HT-29 (cell line): ENCODE results near the gene LCN10. TPM values are rescaled to one million over a fixed set of nuclear protein-coding genes. Genes with fewer than 3 reads are reported as not detected.

Experiments used
- DNase-seq: peaks from one replicate; pipeline ENCODE4 v3.0.0-alpha.2; 2015; ENCODE audit warnings: low spot score
- total RNA-seq: library from RNA; depleted of rRNA; stranded (reverse); fragments of >200 nt; shearing (Covaris generic); gene quantifications from 2 replicates; pipeline ENCODE4 v1.2.3, GENCODE V29; 2014

LCN10 gene
- total RNA-seq, 1 experiment from 2014 or later = not detected

DNA sequence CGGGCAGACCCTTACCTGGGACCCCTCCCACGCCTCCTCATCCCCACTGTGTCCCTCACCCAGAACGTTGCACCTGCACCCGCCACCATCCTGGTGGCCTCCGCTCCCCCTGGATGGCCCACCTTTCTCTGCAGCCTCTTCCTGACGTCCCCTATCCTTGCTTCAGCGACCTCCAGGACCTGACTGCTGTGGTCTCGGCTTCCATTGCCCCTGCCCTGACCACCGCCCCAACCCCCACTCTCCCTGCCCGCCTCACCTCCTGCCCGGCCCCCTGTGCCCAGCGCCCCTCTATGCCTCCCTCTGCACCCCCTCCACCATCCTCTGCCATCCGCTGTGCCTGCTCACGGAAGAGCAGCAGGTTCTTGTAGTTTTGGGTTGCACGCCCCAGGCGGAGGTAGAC lies 2.2 kb downstream of the LCN10 start:
- no peak for DNase-seq

DNA sequence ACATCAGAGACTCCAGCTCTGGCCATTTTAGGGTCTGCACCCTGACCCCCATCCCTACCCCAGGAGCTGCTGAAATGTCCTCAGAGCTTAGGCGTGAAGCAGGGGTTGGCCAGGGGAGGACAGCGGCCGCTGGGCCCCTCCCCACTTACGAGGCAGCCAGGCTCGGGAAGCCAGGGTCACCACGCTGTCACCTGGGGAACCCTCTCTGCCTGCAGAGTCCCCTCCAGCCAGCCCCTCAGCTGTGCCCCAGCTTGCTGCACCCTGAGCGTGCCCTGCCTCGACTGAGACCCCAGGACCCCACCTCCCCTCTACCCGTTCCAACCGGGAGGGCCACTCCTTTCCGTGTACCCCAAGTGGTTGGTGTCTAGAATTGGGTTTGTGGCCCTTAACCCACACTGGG lies 2.7 kb downstream of the LCN10 start:
- no peak for DNase-seq

DNA sequence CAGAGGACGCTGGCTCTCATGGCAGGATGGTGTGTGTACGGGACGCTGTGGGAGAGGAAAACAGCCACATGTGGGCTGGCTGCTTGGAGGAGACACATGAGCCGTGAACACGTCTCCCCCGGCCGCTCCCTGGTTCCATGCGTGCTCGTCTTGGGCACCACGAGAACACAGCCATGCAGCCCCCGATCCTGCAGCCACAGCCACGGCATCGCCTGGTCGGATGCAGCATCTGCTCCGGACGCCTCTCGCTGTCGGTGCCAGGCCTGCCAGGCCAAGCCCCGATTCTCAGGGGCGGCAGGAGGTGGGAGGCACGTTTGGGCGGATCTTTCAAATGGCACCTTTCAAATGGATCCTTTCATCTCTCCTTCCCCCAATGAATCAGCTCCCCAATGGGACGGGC lies 3.2 kb downstream of the LCN10 start:
- DNase-seq = no peak

DNA sequence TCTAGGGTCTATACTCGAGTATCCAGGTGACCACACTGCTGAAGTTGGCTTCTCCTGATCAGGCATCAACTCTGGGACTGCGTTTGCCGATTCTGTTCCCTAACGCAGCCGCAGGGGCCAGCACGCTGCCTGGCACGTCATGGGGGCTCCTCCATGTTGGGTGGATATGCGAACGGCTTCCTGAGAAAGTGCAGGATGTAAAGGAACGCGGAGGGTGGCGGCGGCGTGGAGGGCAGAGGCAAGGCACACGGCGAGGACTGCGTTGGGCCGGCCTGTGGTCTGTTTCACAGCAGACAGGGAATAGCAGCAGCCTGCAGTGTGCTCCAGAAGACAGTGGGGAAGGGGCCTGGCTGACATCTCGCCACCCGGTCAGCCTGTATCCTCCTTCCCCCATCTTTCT lies 3.8 kb downstream of the LCN10 start:
- DNase-seq = no peak

DNA sequence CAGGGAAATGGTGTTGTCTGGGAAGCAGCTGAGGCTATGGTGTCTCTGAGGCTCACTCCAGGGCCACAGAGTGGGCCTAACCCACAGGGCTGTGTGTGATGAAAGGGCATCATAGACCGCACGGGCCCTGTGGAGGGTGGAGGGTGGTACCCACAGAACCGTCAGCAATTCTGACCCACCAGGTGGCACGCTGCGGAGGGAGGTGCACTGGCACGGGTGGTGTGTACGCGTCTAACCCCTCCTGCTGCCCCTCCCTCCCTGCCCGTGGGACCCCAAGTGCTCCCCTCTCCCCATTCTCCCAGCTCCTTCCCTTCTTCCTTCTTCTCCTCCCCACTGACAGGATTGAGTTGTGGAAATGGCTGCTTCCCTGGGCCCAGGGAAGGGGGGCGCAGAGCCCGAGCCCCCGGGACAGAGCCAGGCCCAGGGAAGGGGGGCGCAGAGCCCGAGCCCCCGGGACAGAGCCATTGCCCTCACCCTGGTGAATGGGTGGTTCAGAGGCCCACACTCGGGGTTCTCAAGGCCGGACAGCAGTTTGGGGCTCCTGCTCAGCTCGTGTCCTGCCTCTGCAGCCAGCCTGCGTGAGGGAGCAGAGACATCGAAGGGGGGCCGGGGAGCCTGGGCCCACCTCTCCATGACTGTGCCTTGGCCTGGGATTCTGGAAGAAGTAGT lies 6.8 kb downstream of the LCN10 start:
- no peak for DNase-seq

DNA sequence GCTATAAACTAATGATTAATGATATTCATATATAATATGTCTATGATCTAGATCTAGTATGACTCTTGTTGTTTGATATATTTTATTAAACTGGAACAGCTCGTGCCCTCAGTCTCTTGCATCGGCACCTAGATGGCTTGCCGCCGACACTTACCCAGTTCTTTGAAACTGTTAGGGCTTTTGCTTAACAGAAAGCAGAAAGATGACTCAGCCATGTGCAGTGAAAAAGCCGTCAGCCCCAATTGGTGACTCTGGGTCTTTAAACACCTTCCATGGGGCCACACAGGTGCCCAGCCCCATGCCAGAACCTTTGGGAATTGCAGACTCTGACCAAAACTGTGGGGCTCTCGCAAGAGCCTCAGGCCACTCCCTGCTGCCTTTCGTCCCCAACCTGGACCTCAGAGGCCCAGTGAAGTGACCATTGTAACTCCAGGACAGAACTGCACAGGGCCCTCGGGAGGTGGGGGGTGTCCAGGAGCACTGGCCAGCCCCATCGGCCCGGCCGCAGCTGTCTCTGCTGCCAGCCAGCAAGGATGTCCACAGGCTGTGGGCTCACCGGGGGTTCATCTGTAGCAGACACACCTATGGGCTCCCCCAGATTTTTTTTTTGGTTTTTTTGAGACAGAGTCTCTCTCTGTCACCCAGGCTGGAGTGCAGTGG lies 7.8 kb downstream of the LCN10 start:
- no peak for DNase-seq

DNA sequence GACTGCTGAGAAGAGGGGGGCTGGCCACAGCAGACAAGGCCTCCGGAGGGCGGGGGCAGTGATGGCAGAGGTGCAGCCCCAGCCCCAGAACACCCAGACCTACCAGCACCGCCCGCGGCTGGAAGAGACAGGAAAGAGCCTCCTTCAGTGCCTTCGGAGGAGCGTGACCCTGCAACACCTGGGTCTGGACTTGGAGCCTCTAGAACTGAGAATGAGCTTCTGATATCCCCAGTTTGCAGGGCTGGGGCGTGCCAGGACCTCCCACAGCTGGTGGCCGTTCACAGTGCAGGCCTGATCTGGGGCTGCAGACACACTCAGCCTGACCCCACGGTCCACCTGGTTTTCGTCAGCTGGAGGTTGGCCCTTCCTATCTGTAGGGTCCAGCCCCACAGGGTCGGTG lies 9.1 kb downstream of the LCN10 start:
- DNase-seq = no peak

DNA sequence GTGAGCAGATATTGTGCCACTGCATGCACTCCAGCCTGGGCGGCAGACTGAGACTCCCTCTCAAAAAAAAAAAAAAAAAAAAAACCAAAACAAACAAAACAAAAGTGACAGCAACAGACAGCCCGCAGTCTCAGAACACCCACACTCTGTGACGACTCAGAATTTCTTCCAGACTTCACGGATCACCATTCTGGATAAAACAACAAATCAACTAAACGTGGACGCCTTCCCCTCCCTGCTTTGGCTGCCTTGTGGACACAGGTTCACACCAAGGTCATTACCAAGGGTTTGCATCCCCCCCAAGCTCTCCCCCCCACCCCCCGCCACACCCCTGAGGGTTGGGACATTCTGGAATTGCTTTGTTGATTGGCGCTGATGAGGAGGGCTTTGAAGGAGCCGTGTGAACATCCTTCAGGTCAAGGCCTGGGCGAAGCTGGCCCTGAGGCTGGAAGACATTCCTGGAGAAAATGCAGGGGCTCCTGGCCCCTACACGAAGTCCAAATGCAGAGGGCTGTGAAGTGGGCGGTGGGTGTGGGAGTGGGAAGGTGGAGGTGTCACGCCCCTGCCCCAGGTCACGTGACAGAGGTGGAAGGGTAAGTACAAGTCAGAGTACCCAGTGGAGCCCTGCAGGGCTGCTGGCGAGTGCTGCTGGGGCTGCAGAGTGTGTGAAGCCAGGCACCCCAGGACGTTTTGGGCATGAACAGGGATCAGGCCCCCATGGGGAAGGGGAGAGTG lies 10.1 kb downstream of the LCN10 start:
- no peak for DNase-seq

DNA sequence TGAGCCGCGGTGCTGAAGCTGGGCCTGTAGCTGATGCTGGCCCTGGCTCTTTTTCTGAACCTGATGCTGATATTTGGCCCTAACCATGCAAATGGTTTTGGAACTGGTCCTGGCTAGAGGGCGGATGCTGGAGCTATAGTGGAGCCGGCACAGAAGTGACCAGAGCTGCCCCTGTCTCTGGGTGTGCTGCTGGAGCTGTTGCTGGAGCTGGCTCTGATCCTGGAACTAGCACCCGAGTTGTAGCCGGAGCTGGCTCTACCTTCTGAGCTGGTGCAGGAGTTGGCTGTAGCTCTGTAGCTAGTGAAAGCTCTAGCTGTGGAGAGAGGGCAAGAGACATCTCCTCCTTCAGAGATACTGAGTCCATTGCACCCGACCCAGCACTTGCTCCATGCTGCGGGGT lies 12.8 kb downstream of the LCN10 start:
- DNase-seq = no peak

DNA sequence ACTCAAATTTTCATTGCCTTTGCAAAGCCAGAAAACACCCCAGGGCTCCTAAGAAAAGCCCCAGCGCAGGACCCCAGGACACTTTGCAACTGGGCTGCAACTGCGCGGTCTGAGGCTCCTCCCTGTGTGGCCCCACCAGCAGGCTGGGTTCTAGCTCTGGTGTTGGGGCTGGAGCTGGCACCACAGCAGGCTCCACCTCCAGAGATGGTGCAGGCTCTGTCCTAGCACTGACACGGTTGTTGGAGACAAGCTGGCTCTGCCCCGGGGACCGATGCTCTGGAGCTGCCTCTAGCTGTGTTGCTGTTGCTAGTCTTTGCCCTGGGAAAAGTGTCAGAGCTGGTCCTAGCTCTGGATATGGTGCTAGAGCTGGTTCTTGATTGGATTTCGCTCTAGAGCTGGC lies 13.6 kb downstream of the LCN10 start:
- DNase-seq = no peak

DNA sequence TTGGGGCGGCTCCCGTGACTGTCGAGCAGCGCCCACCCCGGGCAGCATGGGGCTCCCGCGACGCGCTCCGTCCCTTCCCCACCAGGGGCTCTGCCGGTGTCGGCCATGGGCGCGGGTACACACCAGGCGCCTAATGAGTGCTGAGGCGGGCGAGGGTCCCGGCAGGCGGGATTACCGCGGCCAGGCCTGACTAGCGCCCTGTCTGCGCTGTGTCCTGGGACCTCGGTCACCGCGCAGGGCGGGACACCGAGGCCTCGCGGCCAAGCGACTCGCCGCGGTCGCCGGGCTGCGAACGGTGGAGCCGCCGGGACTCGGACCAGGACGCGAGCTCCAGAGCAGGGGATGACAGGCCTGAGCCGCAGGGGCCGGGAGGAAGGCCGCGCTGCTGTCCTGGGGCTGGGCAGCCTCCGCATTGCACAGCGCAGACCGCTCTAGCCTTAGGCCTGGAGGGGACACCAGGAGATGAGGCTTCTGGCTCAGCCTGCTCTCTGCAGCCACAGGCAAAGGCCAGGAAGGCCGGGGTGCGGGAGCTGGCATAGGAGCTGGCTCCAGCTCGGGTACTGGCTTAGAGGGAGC lies 14.1 kb downstream of the LCN10 start:
- DNase-seq = peak; percentile 44

DNA sequence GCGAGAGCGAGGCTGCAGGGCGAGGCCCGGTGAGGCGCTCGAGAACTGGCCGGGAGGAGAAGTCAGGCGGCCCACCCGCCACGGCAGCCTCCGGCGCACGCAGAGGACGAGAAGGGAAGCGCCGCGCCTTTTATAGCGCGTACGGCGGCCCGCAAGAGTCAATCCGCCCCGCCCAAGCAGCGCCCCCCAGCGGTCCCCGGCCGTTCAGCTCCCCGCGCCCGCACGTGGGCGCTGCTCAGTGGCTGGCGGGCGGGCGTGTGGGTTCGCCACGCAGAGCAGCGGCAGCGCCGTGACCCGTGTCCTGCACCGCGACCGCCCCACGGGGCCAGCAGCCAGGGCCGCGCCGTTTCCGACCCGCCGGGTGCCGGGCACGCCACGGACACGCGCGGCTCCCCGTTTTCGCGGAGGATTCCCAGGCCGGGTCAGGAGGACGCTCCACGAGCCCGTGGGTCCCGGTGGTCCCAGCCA lies 14.6 kb downstream of the LCN10 start:
- peak; percentile 87 for DNase-seq

DNA sequence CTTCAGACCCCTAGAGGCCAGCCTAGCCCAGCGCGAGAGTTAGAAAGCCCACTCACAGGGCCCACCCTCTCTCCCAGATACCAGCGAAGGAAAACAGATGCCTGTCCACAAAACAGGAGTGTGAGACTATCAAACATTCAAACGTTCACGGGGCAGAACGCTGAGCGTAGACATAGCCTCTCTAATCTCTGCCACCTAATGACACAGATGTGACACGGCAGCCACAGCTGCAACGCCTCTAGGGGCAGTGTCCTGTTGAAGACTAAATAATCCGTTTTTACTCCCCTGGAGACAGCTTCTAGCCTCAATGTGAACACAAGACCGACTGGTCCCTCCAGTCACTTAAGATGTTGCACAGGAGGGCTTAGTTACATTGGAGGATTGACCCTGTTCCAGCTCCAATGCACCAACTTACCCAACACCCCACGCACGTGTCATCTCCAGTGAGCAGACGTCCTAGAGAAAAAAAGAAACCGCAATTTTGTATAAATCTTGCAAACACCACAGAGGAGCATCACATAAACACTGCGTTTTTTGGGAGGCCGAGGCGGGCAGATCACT lies 16.0 kb downstream of the LCN10 start:
- peak; percentile 74 for DNase-seq

DNA sequence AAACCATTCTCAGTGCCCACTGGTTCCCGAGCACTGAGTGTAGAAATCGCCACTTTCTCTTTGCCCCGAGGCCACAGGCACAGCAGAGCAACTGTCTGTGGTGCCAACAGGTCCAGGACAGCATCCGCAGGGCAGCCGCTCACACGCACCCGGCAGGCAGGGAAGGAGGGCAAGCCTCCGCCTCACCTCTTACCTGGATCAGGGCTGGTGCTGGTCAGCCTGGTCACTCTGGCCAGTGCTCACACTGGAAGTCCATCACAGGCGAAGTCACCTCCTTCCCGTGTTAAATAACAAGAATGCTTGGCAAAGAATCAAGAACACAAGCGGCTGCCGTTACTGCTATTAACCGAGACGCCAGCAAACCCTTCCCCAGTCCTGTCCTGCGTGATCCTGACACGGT lies 16.6 kb downstream of the LCN10 start:
- no peak for DNase-seq

DNA sequence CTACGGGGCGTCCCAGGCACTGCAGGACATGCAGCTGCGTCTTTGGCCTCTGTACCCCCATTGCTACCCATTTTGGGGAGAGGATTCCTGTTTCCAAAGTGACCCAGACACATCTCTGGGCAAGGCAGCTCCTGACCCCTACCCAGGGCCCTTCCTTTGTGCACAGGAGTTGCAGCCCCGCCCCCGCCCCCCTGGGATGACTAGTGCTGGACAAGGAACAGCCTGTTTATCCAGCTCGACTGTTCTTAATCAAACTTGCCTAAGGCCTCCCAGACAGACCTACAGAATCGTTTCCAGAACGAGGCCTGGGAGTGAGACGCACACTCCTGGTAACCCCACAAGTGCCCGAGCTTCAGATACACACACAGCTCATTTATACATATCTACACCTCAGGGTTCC lies 17.1 kb downstream of the LCN10 start:
- DNase-seq = no peak

DNA sequence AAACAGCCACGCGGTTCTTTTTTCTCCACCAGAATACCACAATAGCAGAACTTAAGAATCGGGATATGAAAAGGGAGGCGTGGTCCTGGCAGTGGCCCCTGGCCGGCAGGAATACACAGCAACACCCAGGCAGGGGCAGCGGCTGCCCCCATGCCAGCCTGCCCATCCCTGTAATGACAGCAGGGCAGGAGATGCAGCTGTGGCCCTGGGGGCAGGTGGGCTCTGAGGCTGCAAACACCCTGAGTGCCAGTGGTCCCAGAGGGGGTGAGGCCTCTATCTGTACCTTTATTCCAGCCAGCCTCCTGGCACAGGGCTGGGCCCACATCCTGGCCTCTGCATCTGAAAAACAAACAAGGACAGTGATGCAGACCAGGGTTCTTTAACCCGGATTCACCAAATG lies 18.0 kb downstream of the LCN10 start:
- DNase-seq = no peak

DNA sequence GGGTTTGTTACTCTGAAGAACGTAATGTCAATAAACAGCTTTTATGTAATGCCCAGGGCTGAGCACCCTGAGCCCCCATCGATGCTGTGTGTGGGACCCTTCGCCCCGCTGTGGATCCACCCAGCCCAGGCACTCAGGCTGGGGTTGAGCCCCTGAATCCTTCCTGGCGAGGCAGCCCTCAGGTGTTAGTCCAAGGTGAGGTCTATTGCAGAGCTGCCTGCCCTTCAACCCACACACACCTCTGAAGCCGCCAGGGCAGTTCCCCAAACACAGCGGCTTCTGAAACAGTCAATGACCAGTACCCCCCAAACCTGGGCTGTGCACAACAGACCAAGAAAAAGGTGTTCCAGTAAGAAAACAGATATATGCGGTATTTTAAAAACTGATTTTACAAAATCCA lies 18.8 kb downstream of the LCN10 start:
- no peak for DNase-seq

DNA sequence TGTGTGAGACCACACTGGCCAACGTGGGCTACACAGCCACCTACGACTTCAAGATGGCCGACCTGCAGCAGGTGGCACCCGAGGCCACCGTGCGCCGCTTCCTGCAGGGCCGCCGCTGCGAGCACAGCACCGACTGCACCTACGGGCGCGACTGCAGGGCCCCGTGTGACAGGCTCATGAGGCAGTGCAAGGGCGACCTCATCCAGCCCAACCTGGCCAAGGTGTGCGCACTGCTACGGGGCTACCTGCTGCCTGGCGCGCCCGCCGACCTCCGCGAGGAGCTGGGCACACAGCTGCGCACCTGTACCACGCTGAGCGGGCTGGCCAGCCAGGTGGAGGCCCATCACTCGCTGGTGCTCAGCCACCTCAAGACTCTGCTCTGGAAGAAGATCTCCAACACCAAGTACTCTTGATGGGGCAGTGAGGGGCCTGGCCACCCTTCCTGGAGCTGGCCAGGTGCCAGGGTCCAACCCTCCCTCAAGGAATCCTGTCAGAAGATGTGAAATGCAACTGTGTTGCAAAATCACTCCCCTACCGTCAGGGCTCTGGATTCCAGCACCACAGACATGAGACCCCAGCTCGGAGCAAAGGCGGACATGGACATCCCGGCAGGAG lies 19.3 kb downstream of the LCN10 start:
- DNase-seq = no peak

DNA sequence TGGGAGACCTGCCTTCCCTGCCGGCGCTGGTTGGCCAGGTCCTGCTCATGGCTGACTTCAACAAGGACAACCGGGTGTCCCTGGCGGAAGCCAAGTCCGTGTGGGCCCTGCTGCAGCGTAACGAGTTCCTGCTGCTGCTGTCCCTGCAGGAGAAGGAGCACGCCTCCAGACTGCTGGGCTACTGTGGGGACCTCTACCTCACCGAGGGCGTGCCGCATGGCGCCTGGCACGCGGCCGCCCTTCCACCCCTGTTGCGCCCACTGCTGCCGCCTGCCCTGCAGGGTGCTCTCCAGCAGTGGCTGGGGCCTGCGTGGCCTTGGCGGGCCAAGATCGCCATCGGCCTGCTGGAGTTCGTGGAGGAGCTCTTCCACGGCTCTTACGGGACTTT lies 19.8 kb downstream of the LCN10 start:
- DNase-seq = no peak

DNA sequence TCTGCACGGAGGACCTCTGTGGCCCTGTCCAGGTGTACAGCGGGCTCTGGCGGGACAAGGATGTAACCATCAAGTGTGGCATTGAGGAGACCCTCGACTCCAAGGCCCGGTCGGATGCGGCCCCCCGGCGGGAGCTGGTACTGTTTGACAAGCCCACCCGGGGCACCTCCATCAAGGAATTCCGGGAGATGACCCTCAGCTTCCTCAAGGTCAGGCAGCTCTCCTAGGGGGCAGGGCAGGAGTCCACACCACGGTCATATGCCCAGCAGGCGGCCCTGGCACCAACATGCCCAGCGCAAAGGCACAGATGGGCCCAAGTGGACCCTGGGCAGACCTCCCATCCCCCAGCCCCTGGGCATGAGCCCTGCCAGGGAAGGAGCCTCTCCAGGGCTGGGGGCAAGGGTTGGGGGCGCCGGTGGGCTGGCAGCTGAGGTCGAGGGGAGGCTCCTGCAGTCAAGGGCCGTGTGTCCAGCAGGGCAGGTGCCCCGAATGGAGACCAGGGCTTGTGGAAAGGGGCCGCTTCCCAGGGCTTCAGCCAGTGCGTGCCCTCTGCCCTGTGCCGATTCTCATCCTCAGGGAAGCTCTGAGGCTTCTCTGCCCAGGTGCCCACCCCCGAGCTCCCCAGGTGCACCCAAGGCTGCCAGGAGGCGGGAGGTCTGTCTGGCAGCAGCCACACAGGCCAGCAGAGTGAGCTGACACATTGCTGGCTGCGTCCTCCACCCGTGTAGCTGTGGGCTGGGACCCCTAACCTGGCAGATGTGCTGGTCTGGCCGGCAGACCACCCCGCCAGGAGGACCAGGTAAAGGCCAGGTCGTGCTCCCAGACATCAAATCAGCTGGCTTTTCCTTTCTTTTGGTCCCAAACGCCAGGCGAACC lies 20.4 kb downstream of the LCN10 start:
- no peak for DNase-seq
